ENCODE data around the gene ALX3.

- no peak for TF ChIP-seq CTCF (tag by site-specific recombination; IDR thresholded peaks at IDR 0.05)
- TF ChIP-seq ZNF513 (tag by site-specific recombination; IDR thresholded peaks at IDR 0.05), result no peak
- no peak for TF ChIP-seq ZNF571 (tag by site-specific recombination; IDR thresholded peaks at IDR 0.05)
- no peak for TF ChIP-seq ZNF274 (IDR thresholded peaks at IDR 0.05; ENCODE audit: low read length)
- no peak for TF ChIP-seq ZNF274 (tag by site-specific recombination; IDR thresholded peaks at IDR 0.05; ENCODE audit: borderline replicate concordance)
- TF ChIP-seq ZBTB26 (tag by site-specific recombination; optimal IDR thresholded peaks at IDR 0.05), result no peak
- TF ChIP-seq RBAK (tag by site-specific recombination; IDR thresholded peaks at IDR 0.05), result no peak
- no peak for TF ChIP-seq ZEB2 (tag by site-specific recombination; IDR thresholded peaks at IDR 0.05)
- no peak for TF ChIP-seq YY1 (tag by site-specific recombination; IDR thresholded peaks at IDR 0.05)
- TF ChIP-seq ZNF24 (tag by site-specific recombination; IDR thresholded peaks at IDR 0.05), result no peak
- TF ChIP-seq ZNF785 (tag by site-specific recombination; IDR thresholded peaks at IDR 0.05), result no peak
Observed at GRCh38 chr1:110040548-110040947, 29.9 kb downstream of the ALX3 start.
